ENCODE results near the gene BAX. TPM values are rescaled to one million over a fixed set of nuclear protein-coding genes. Genes with fewer than 3 reads are reported as not detected.

The BAX gene
- total and polyA plus RNA-seq, 8 donors = 20.3 to 48.1 (median 30.7) TPM

- DNase-seq = no peak
- Histone ChIP-seq H3K4me3 (peak overlapping the region; percentile 72 to 92 (median 82)), H3K9me3 (no peaks in the 10 kb centered on the region), H3K4me1 (peaks cover 0 to 6% (median 4%) of the 10 kb centered on the region in 3 donors), H3K27ac (peak overlapping the region in 2 of 4 donors; percentile 19 to 63), H3K36me3 (no peaks in the 10 kb centered on the region), H3K27me3 (no peaks in the 10 kb centered on the region)
- ATAC-seq = no peak
- 52 to 60% methylated on average over 15 to 16 of the region's 16 CpGs for WGBS, 2 donors
- TF ChIP-seq CTCF (IDR thresholded peaks at IDR 0.05) = no peak
- FAIRE-seq = no peak
- intact Hi-C loops (cut with DNase I) = no loop called here
Measured at GRCh38 chr19:48955308-48955958, 758 bp downstream of the BAX start.

- ATAC-seq (no peak), DNase-seq (no peak), FAIRE-seq (no peak)
- no peaks in the 10 kb centered on the region for H3K9me3 ChIP-seq
- 95 to 96% methylated on average over 7 to 8 of the region's 8 CpGs for WGBS, 2 donors
- H3K27me3 ChIP-seq = no peaks in the 10 kb centered on the region
- no peak overlapping the region for H3K4me3 ChIP-seq
- H3K27ac ChIP-seq = no peak overlapping the region
- H3K4me1 ChIP-seq = peaks cover 0 to 6% (median 4%) of the 10 kb centered on the region in 3 donors
- TF ChIP-seq CTCF (IDR thresholded peaks at IDR 0.05) = no peak
- intact Hi-C loops (cut with DNase I) = no loop called here
- H3K36me3 ChIP-seq = no peaks in the 10 kb centered on the region
Measured at GRCh38 chr19:48958006-48958405, 3.3 kb downstream of the BAX start.

GRCh38 chr19:48959341-48960239 is 4.9 kb downstream of the BAX start:
- no peak for FAIRE-seq
- WGBS, 2 donors = 86 to 94% methylated on average over 16 of the region's 16 CpGs
- no peak for TF ChIP-seq CTCF (IDR thresholded peaks at IDR 0.05)
- no peak for ATAC-seq
- Histone ChIP-seq H3K9me3 (no peaks in the 10 kb centered on the region), H3K27ac (no peak overlapping the region), H3K27me3 (no peaks in the 10 kb centered on the region), H3K4me3 (no peak overlapping the region), H3K36me3 (no peaks in the 10 kb centered on the region), H3K4me1 (peaks cover 10 to 19% (median 11%) of the 10 kb centered on the region in 3 donors)
- no peak for DNase-seq
- intact Hi-C loops (cut with DNase I) = loop anchor here in 2 of 3 donors (10.0 kb wide), 2 partner anchors 85 to 165 kb away; partner anchors contain the start of gene PPP1R15A (in 1 of the 2)

- Histone ChIP-seq H3K4me3 (no peak overlapping the region), H3K27me3 (no peaks in the 10 kb centered on the region), H3K9me3 (no peaks in the 10 kb centered on the region), H3K4me1 (peaks cover 7 to 15% (median 13%) of the 10 kb centered on the region in 3 donors), H3K36me3 (no peaks in the 10 kb centered on the region), H3K27ac (no peak overlapping the region)
- FAIRE-seq (no peak), DNase-seq (peak in 4 of 6 donors; percentile 23 to 78 (median 44)), ATAC-seq (no peak)
- WGBS, 2 donors = 89 to 92% methylated on average over 17 to 19 of the region's 19 CpGs
- TF ChIP-seq CTCF (IDR thresholded peaks at IDR 0.05) = no peak
- intact Hi-C loops (cut with DNase I) = loop anchor here in 2 of 3 donors (10.0 kb wide), 2 partner anchors 86 to 166 kb away; partner anchors contain the start of gene PPP1R15A (in 1 of the 2)
Measured at GRCh38 chr19:48961051-48961649, 6.5 kb downstream of the BAX start.

Data from pancreas (tissue), 10 donors.